PC-9 (cell line): Measurements from ENCODE around the gene HIBADH.

Experiments used
- EZH2 ChIP-seq: fragments of 200-600 bp; sonication (generic); IDR thresholded peaks from 2 replicates; pipeline ENCODE4 v1.8.0; 2017; ENCODE audit warnings: antibody characterized with exemption, low read depth
- TF ChIP-seq, protein P1 (sequence below): fragments of 200-600 bp; sonication (generic); conservative IDR thresholded peaks from 2 replicates; pipeline ENCODE4 v1.6.1; 2017; ENCODE audit warnings: mixed run types, antibody characterized with exemption, mild to moderate bottlenecking, moderate library complexity

- TF ChIP-seq, protein P1, sequence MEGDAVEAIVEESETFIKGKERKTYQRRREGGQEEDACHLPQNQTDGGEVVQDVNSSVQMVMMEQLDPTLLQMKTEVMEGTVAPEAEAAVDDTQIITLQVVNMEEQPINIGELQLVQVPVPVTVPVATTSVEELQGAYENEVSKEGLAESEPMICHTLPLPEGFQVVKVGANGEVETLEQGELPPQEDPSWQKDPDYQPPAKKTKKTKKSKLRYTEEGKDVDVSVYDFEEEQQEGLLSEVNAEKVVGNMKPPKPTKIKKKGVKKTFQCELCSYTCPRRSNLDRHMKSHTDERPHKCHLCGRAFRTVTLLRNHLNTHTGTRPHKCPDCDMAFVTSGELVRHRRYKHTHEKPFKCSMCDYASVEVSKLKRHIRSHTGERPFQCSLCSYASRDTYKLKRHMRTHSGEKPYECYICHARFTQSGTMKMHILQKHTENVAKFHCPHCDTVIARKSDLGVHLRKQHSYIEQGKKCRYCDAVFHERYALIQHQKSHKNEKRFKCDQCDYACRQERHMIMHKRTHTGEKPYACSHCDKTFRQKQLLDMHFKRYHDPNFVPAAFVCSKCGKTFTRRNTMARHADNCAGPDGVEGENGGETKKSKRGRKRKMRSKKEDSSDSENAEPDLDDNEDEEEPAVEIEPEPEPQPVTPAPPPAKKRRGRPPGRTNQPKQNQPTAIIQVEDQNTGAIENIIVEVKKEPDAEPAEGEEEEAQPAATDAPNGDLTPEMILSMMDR = no peak
- TF ChIP-seq EZH2 = no peak
Measured at GRCh38 chr7:27700501-27700900, 37.8 kb upstream of the HIBADH start.
